HG02840 (cell line): ENCODE measurements around the gene ADAM15.
A peak's percentile ranks its signal among the peaks of the same experiment; 100 is the strongest.

Experiments used
- ATAC-seq: cut with Tn5 transposase; IDR thresholded peaks from one replicate; pipeline ENCODE4 v1.9.1; 2021; ENCODE audit warnings: mild to moderate bottlenecking, moderate library complexity, moderate number of reproducible peaks; ENCODE audit not compliant: unreplicated experiment, low FRiP score

The ADAM15 gene

DNA sequence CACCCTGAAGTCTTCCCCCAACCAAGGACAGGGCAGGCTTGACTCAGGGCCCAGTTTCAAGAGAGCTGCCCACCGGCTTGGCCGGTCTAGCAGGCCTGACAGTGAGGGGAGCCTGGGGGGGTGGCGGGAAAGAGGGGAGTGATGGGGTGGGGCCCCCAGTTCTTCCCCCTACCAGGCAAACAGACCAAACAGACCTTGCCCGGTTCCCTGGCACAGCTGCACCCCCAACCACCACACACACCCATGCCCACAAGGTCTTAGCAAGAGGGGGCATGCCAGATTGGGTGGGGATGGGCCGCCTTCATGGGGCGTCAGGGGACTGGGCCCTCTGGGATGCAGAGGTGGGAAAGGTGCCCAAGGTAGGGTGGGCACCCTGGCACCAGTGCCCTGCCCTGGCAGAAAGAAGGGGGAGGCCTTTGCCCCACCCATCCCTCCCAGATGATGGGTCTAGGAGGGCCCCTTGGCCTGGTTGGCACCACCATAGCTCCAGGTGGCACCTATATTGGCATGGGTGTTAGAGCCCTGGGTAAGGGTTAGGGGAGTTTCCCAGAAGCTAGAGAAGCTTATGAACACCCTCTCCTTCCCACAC, 39.6 kb upstream of the ADAM15 start:
- ATAC-seq, result no peak

DNA sequence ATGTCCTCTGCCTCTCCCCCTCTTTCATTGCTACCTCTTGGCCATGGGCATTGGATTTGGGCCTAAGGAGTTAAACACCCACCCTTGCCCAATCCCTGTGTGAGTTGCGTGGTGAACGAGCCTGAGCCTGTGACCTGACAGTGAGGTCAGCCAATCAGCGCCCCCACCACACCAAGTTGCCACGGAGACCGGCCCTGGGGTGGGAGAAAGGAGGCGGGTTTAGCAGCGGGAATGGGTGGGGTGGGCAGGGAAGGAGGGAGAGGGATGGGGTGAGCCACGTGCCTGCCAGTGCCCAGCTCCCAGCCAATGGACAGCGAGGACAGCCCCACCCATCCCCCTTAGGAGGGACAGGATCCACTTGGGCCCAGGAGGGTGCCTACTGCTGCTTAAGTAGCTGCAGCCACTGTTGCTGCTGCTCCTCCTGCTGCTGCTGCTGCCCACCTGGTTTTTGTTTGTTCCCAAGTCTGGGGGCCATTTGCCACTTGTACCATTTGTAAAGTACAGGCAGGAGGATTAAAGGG, 39.0 kb upstream of the ADAM15 start:
- ATAC-seq, result no peak

DNA sequence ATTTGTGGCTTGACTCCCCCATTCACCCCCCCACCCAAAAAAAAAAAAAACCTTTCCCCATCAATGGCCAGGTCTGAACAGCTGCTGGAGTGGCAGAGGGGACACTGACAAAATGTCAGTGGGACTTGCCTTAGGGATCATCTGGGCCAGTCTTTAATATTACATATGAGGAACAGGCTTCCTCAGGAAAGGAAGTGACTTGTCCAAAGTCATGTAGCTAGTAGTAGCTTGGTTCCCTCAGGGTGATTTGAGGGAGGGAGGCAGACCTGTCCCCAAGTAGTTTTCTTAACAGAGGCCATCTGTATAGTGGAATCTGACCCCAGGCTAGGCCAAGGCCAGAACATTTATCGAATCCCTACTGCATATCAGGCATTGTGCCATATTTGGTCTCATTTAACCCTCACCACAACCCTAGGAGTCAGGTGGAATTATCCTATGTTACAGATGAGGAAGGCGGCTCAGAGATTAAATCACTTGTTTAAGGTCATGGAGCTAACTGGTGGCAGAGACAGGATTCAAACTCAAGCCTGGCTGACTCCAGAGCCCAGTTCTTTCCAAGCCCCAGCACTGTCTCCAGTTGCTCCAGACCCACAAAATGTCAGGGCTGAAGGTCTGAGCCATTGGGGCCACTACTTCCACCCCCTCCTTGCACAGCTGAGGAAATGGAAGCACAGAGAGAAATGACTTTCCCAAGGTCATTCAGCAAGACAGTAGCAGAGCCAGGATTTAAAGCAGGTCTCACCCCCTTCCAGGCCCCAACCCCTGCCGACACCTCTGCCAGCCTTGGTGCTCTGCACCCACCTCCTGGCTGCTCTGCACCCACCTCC, 38.1 kb upstream of the ADAM15 start:
- ATAC-seq, result no peak

DNA sequence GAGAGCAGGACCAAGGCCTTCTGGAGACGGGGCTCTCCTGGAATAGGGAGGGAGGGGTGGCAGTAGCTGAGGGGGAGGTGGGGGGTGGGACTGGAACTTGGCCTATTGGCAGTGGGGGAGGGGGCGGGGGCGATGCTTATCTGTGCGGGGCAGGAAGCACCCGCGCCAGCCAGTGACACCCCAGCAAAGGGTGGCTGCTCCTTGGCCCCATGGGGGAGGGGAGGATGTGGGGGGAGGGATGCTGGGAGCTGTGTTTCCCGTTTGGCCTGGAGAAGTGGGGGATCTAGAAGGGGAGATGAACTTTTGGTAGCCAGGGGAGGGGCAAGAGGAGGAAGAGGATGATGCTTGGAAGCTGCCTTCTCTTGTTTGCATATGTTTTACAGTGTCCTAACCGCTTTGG, 37.5 kb upstream of the ADAM15 start:
- ATAC-seq, result no peak

DNA sequence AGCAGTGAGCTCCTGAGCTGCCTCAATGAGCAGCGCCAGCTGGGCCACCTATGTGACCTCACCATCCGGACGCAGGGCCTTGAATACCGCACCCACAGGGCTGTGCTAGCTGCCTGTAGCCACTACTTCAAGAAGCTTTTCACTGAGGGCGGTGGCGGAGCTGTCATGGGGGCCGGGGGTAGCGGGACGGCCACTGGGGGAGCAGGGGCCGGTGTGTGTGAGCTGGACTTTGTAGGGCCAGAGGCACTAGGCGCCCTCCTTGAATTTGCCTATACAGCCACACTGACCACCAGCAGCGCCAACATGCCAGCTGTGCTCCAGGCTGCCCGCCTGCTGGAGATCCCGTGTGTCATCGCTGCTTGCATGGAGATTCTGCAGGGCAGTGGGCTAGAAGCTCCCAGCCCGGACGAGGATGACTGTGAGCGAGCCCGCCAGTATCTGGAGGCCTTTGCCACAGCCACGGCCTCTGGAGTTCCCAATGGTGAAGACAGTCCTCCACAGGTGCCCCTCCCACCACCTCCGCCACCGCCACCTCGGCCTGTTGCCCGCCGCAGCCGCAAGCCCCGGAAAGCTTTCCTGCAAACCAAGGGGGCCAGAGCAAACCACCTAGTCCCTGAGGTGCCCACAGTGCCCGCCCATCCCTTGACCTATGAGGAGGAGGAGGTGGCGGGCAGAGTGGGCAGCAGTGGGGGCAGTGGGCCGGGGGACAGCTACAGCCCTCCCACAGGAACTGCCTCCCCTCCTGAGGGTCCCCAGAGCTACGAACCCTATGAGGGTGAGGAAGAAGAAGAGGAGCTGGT, 36.2 kb upstream of the ADAM15 start:
- no peak for ATAC-seq

DNA sequence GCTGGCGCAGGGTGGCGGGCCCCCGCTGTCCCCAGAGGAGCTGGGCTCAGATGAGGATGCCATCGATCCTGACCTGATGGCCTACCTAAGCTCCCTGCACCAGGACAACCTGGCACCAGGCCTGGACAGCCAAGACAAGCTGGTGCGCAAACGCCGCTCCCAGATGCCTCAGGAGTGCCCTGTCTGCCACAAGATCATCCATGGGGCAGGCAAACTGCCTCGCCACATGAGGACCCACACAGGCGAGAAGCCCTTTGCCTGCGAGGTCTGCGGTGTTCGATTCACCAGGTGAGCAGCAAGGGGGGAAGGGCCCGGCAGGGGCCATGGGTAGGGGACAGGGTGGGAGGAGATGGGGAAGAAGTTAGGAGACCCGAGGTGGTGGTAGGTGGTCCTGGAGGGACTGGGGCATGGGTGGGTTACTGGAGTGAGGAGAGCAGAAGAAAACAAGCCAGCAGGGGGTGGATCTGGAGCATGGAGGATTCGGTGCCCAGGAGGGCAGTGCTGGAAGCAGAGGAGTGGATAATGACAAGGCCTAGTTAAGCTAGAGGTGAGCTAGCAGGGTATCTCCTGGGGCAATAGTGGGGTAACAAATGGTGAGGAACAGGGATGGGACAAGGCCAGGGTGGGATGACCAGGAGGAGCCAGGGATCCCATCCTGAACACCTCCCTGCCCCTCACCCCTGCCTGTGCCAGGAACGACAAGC, 35.4 kb upstream of the ADAM15 start:
- ATAC-seq, result no peak

DNA sequence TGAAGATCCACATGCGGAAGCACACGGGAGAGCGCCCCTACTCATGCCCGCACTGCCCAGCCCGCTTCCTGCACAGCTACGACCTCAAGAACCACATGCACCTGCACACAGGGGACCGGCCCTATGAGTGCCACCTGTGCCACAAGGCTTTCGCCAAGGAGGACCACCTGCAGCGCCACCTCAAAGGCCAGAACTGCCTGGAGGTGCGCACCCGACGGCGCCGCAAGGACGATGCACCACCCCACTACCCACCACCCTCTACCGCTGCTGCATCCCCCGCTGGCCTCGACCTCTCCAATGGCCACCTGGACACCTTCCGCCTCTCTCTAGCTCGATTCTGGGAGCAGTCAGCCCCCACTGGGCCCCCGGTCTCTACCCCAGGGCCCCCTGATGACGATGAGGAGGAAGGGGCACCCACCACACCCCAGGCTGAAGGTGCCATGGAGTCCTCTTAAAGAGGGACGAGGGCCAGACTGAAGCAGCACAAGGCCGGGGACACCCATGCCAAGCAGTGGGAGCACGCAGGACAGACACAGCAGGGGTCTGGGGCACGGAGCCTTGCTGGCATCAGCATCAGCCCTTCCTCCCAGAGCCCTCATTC, 34.8 kb upstream of the ADAM15 start:
- no peak for ATAC-seq

DNA sequence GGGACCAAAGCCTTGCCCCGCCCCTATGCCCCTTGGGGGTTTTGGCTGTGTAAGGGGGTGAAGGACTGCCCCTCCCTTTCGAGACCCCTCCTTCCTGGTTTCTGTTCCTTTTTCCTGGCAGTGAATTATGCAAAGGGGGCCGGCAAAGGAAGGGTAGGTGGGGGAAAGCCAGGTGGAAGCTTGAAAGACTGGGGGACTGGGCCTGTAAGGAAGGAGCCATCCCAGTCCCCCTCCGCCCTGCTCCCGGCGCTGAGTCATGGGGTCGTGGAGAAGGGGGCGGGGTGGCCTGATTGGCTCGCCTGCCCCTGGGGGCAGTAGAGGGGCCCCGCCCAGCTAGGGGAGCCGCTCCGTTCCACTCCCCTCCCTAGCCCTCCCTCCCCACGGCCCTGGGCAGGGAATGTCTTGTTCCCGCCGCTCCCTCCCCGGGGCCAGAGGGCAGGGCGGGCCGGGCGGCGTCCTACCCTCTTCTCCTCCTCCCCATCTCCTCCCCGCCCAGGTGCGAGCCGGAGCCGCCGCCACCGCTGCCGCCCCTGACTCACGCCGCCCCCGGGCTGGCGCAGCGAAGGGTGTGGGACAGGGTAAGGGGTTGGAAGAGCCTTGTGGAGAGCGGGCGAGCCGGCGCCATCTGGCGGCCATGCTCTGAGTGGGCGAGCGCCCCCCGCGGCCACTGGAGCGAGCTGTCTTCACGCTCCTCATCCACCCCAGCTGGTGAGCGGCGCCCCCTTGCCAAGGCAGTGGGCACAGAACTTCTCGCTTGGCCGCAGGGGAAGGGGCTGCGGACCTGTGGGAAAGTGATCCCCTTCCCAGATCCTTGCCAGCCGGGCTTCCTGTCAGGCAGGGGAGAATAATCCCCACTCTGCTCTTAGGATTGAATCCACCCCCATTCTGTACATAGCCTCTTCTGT, 33.8 kb upstream of the ADAM15 start:
- ATAC-seq, result peak; percentile 58

DNA sequence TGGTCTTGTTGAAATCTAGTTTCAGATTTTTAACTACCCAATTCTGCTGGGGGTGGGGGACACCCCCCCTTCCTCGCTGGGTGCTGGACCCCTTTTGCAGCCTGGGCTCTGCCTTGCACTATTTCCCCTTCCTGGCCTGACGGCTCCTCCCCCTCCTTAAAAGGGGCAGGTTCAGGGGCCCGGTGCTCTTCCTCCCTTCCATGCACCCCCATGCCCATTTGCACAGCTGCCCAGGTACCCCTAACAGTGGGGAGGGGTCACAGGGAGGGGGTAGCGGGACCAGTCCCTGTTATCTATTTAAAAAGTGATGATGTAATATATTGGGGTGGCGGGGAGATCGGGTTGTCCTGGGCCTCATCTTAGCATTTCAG, 33.2 kb upstream of the ADAM15 start:
- ATAC-seq, result no peak

DNA sequence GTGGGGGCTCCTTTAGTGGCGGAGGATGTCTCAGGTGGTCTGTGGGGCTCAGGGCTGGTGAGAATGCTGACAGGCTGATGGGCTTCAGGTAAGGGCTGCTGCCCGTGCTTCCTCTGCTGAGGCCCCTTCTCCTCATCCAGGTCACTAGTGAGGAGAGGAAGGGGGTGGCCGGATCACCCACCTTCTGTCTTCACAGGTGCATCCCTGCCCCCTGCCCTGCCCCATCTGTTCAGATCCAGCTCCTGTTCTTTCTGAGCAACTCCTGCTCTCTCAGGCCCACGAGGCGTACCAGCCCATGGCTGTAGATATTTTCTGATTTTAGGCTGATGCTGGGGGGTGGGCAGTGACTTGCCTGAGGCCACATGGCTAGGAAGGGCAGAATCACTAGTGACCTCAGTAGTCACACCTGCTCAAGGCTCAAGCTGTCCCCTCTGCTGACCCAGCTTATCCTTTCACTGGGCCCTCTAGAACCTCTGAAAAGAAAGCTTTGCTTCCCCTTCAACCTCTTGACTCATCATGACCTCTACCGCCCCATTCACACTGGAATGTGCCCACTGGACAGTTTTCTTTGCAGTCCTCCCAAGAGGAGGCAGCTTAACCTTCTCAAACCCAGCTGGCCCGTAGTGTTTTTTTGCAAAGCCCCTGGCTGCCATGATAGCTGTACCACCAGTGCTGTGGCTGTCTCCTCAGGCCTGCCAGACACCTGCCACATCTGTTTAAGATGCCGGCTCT, 32.3 kb upstream of the ADAM15 start:
- ATAC-seq, result no peak

DNA sequence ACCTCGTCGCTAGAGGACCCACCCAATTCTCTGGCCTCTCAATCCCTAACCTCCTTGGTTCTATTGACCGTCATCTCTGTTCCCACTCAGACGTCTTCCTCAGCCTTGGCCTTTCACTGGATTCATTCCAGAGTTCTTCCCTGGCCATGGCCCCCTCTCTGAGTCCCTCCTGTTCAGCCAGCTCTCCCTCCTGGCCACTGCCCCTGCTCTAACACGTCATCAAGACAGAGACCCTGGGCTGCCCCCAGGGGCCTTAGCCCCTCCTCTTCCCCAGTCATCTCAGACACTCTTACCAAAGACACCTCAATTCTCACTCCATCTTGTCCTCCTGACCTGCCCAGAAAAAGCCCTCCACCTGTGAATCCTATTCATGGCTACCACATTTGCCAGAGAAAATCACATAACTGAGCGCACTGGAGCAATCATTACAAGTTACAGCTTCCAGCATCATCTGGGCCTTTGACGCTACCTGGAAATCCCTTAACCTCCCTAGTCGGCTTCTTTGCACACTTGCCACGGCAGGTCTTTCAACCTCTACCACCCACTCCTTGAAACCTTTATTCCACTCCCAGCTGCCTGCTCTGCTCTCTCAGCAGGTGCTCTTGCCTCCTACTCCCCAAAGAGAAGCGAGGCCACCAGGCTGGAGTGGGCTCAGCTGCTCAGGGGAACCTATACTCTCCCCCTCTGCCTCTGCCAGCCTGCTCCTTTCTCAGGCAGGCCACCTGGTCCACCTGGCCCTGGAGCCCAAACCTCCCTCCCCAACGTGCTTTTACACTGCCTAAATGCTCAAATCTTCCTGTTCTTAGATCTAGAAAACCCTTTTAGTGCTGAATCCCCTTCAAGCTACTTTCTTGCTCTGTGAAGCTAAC, 31.5 kb upstream of the ADAM15 start:
- no peak for ATAC-seq

DNA sequence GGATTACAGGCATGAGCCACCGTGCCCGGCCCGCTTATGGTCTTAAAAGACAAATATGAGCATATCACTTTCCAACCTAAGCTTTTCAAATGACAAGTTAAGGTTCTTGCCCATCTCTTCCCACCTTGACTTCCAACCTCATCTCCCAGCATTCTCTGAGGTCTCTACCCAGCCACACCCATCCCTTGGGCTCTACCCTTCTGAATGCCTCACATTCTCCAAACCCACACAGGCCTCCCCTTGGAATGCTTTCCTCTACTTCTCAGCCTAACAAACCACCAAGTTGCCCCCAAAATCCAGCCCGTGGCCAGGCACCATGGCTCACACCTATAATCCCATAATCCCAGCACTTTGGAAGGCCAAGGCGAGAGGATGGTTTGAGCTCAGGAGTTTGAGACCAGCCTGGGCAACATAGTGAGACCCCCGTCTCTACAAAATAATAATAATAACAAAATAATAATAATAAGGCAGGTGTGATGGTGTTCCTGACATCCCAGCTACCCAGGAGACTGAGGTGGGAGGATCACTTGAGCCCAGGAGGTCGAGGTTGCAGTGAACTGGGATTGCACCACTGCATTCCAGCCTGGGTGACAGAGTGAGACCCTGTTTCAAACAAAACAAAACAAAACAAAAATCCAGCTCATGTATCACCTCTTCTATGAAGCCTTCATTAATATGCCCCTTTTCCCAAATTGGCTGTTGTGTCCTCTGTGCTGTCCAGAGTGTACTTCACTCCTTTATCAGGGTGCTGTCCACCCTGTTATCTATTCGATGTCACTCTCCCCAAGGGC, 28.8 kb upstream of the ADAM15 start:
- ATAC-seq, result no peak

DNA sequence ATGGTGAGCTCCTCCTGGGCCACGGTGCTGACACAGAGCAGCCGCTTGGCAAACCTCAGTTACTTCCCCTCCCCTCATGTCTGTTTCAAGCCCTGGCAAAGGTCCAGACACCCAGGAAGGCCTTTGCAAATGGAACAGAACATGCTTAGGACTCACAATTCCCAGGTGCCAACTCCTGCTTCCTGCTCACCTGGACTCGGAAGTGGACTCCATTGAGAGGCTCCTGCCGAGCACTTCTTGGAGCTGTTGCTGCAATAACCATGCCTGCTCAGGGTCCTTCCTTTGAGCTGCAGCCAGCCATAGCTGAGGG, 28.2 kb upstream of the ADAM15 start:
- no peak for ATAC-seq

DNA sequence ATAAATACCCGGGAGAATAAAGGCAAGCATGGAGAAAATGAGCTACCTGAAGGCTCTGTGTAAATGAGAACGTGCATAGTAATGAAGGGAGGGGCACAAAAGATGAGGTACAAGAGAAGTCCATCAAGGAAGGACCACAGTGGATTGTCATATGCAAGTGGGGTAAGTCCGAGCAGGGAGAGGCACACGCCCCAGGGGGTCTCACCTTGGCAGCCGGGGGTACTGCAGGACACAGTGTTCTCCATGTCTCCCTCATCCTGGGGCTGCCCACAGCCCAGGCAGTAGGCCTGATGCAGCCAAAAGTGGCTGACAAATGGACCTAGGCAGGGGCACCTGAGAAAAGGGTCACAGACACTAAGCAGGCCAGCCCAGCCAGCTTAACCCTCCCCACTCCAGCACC, 27.5 kb upstream of the ADAM15 start:
- no peak for ATAC-seq

DNA sequence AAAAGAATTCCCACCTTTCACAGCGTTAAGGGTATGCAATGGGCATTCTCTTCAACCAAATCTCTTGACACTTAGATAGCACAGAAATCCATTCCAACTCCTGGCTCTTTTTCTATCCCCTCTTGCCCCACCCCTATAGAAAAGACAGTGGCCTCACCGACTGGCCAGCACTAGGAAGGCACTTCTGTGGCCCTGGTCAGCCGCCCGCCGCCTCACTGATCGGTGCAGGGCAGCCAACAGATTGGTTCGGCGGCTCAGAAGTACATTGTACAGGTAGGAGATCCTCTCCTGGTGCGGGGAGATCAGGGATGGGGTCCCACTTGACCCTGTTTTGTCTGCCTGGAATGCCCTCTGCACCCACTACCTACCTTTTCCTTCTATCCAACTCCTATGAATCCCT, 26.8 kb upstream of the ADAM15 start:
- no peak for ATAC-seq

DNA sequence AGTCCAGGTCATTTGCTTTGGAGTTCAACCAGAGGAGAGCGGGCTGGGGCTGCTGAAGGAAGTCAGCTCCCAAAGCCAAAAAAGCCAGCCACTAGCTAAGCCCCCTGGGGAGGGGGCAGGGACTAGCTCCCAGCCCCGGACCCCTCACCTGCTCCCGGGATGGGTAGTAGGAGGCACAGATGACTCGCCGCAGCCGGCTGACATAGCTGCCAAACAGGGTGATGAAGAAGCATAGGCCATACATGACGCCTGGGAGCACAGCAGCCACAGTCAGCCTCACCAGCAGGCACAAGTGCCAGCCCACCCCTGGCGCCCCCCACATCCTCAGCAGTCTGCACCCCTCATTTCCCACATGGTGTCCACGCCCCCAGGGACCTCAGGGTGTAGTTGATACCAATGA, 25.0 kb upstream of the ADAM15 start:
- no peak for ATAC-seq

DNA sequence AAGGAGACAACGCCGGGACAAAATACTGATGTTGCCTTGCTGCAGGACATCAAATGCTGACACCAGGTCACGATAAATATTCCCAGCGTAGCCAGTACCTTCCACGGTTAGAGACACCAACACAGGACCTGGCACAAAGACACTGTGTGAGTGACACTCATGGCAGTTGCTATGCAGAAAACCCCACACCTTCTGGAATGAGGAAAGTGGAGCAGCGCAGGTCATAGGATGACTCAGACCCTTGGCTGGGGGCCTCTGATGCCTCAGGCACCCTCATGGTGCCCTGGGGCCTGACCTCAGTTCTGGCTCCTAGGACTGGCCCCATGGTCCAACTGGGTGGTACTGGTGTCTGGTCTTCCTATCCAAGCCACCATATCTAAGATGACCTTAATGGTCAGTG, 24.5 kb upstream of the ADAM15 start:
- ATAC-seq, result no peak
